ACC112 (cell line): ENCODE data around the gene MYH6.

Experiments
- H2AFZ ChIP-seq: fragments of 200-600 bp; sonication (generic); one replicate; pipeline ENCODE4 v1.6.0; 2017; ENCODE audit warnings: antibody characterized with exemption, low read length; ENCODE audit not compliant: unreplicated experiment
- H3K27ac ChIP-seq: fragments of 200-600 bp; sonication (generic); 2 replicates; pipeline ENCODE4 v1.5.1; 2014; ENCODE audit warnings: low read depth, mild to moderate bottlenecking, antibody characterized with exemption, low read length, moderate library complexity
- H3K27me3 ChIP-seq: fragments of 200-600 bp; sonication (generic); 2 replicates; pipeline ENCODE4 v1.6.1; 2014; ENCODE audit warnings: mild to moderate bottlenecking, antibody characterized with exemption, low read length, moderate library complexity, mixed read lengths; ENCODE audit not compliant: insufficient read depth
- H3K36me3 ChIP-seq: fragments of 200-600 bp; sonication (generic); 2 replicates; pipeline ENCODE4 v1.6.1; 2016; ENCODE audit warnings: mild to moderate bottlenecking, antibody characterized with exemption, low read length, moderate library complexity, mixed read lengths; ENCODE audit not compliant: insufficient read depth
- H3K4me1 ChIP-seq: fragments of 200-600 bp; sonication (generic); one replicate; pipeline ENCODE4 v1.6.1; 2016; ENCODE audit warnings: low read length, mixed read lengths; ENCODE audit not compliant: insufficient read depth, unreplicated experiment, control insufficient read depth
- H3K4me3 ChIP-seq: fragments of 200-600 bp; sonication (generic); 2 replicates; pipeline ENCODE4 v1.5.1; 2014; ENCODE audit warnings: mild to moderate bottlenecking, low read depth, low read length
- H3K79me2 ChIP-seq: fragments of 200-600 bp; sonication (generic); one replicate; pipeline ENCODE4 v1.6.0; 2016; ENCODE audit warnings: low read length; ENCODE audit not compliant: control insufficient read depth, unreplicated experiment, insufficient read depth

Gene MYH6

DNA sequence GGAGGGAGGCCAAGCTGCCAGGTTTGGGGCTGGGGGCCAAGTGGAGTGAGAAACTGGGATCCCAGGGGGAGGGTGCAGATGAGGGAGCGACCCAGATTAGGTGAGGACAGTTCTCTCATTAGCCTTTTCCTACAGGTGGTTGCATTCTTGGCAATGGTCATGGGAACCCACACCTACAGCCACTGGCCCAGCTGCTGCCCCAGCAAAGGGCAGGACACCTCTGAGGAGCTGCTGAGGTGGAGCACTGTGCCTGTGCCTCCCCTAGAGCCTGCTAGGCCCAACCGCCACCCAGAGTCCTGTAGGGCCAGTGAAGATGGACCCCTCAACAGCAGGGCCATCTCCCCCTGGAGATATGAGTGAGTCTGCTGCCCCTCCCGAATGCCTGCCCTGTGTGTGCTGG lies 35.0 kb downstream of the MYH6 start:
- H3K79me2 ChIP-seq = no peaks in the 10 kb centered on the region
- H3K27ac ChIP-seq = no peak overlapping the region
- no peaks in the 10 kb centered on the region for H3K36me3 ChIP-seq
- no peak overlapping the region for H3K4me3 ChIP-seq
- no peak overlapping the region for H2AFZ ChIP-seq
- peaks cover 22% of the 10 kb centered on the region for H3K27me3 ChIP-seq
- H3K4me1 ChIP-seq = no peaks in the 10 kb centered on the region

DNA sequence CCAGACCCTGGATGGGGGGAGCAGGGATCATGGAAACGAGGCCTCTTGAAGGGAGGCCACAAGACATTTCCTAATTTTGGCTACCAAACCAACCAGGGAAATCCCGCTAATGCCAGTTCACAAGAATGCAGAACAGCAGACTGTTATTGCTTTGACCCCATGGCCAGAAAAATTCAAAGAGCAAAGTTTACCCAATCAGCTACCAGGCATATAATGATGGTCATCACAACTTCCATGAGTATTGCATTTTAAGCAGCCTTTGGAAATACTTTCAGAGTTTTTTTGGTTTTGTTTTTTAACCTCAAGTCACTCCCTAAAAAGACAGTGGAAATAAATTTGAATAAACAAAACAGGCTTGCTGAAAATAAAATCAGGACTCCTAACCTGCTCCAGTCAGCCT lies 35.6 kb downstream of the MYH6 start, which contains the start of gene IL25:
Gene IL25 (plus strand): TSS at position 301 of the 400 bp plus-strand sequence.
- Histone ChIP-seq H3K36me3 (no peaks in the 10 kb centered on the region), H3K4me1 (no peaks in the 10 kb centered on the region), H3K27ac (no peak within 1 kb of the TSS), H3K4me3 (no peak within 1 kb of the TSS), H3K27me3 (peaks cover 22% of the 10 kb centered on the region), H3K79me2 (no peaks in the 10 kb centered on the region), H2AFZ (no peak within 1 kb of the TSS)

DNA sequence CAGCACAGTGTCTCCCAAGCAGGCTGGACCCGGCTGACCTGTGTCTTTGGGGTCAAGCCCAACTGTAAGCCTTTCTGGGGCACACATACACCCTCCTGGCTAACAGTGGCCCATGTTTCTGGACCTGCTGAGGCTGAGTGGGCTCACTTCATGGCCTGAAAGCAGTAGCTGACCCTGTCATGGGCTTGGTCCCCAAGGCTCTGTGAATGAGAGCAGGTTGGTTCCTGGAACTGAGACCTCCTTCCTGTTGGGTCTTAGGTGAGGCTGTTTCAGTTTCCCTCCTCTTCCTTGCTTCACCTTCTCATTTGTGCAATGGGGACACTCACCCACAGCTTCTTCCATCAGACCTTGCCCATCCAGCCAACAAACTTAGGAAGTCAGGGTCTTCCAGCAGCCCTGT lies 36.2 kb downstream of the MYH6 start:
- Histone ChIP-seq H3K36me3 (no peaks in the 10 kb centered on the region), H3K27me3 (peaks cover 22% of the 10 kb centered on the region), H3K27ac (no peak overlapping the region), H2AFZ (no peak overlapping the region), H3K4me1 (peaks cover under 1% of the 10 kb centered on the region), H3K4me3 (no peak overlapping the region), H3K79me2 (no peaks in the 10 kb centered on the region)

DNA sequence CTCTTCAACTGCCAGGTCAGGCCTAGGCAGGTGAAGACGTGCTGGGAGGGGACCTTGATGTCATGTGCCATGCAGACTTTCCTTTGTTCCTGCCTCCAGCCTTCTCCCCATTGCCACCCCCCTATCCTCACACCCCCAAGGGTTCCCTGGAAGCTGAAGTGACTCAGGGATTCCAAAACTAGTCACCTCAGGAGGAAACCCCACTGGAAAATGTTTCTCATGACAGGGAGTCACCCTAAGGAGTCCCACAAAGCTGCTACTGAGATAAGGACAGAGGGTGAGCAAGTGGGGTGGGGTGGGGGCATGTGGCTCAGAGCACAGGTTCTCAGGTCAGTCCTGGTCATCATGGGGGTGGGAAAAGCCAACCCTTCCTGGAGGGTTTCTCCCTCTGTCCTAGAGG lies 37.9 kb downstream of the MYH6 start:
- Histone ChIP-seq H3K27ac (no peak overlapping the region), H3K4me3 (no peak overlapping the region), H2AFZ (no peak overlapping the region), H3K36me3 (no peaks in the 10 kb centered on the region), H3K27me3 (peaks cover 22% of the 10 kb centered on the region), H3K4me1 (peaks cover 5% of the 10 kb centered on the region), H3K79me2 (no peaks in the 10 kb centered on the region)

DNA sequence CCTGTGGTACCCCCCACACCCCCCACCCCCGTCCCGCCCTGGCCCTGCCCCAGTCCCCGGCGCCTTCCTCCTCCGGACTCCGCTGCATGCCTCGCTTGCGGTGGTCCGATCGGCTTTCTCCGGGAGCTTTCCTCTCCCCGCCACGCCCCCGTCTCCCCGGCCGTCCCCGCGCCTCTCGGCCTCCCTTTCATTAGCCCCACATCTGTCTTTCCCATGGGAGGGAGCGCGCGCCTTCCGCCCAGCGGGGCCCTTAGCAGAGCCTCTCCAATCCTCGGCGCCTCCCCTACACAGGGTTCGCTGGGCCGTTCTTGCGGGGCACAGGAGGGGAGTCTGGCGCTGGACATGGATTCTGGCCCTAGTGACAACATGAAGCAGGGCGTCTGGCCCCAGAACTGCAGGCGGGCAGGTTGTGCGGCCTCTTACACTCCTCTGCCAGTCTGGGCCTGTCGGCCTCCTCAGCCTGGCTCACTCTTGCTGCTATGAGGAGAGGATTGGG lies 41.6 kb downstream of the MYH6 start:
- no peak overlapping the region for H3K27ac ChIP-seq
- no peaks in the 10 kb centered on the region for H3K36me3 ChIP-seq
- peaks cover 16% of the 10 kb centered on the region for H3K79me2 ChIP-seq
- H3K4me3 ChIP-seq = peak overlapping the region; percentile 75
- H2AFZ ChIP-seq = peak overlapping the region; percentile 39
- peaks cover 16% of the 10 kb centered on the region for H3K4me1 ChIP-seq
- H3K27me3 ChIP-seq = peaks cover 22% of the 10 kb centered on the region

DNA sequence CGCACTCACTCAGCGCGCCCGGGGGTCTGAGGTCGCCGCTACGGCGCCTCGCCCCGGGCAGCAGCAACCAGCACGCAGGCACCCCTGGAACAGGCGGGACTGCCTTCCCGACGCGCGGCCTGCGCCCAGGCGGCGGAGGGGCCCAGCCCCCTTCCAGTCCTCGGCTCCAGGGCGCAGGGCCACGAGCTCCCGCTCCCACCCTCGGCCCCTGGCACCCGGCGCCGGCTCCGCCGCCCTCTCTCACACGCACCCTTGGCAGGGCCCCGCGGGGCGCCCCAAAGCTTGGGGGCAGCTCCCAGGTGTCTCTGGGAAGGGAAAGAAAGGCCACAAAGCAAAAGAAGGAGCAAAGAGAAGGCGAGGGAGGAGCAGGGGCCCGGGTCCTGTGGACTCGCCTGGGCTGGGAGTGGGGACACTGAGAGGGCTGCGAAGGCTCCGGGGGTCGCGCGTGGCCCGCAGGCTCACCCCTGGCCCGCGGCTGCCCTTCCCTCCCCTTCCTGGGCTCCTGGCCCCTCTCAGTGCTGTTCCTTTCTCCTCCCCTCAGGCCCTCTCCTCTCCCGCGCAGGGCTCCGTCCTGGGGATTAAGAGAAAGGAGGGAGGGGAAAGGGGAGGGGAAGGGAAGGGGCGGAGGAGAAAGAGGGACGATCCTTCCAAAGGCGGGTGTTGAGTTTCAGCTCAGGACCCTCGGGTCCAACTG lies 42.2 kb downstream of the MYH6 start:
- Histone ChIP-seq H3K27ac (peak overlapping the region; percentile 54; the same call in 1 of the 2 replicates), H3K4me1 (peaks cover 16% of the 10 kb centered on the region), H3K79me2 (peaks cover 16% of the 10 kb centered on the region), H3K27me3 (peaks cover 17% of the 10 kb centered on the region), H3K36me3 (no peaks in the 10 kb centered on the region), H2AFZ (peak overlapping the region; percentile 19), H3K4me3 (peak overlapping the region; percentile 75)

DNA sequence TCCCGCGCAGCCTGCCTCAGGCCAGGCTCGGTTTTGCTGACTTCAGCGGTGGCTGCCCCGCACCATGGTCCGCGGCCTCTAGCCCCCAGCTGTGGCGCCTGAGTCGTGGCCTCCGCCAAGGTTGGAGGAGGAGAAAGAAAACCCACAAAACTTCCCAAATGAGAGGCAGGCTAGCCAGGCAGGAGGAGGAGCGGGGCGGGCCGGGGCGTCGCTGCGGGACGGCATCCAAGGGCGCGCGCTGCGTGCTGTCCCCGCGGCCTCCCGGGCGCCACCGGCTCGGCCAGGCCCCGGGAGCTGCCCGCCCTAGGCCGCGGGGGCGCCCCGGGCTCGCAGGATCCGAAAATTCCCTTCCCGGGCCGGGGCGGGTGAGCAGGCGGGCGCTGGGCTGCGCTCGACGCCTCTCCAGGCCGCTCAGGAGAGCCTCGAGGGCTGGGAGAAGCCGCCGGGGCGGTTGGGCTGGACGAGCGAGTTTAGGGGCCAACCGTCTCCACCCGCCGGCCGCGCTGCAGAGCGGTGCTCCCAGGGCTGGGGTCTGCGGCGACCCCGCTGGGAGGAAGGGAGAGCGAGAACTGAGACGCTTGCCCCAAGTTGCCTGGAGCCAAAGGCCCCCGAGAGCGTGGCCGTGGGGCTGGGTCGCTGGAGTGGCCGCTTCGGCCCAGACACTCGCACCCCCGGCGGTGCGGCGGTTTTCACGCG lies 42.9 kb downstream of the MYH6 start, which contains the start of gene EFS:
Gene EFS (minus strand): TSS at position 137 of the 696 bp plus-strand sequence. CDS start 147 bp downstream, outside the sequence.
- H3K79me2 ChIP-seq = peaks cover 16% of the 10 kb centered on the region
- peak within 1 kb of the TSS; percentile 54 for H3K27ac ChIP-seq
- H3K4me3 ChIP-seq = peak within 1 kb of the TSS; percentile 75
- H3K27me3 ChIP-seq = peaks cover 12% of the 10 kb centered on the region
- H2AFZ ChIP-seq = peak within 1 kb of the TSS; percentile 19
- peaks cover 16% of the 10 kb centered on the region for H3K4me1 ChIP-seq
- H3K36me3 ChIP-seq = no peaks in the 10 kb centered on the region

DNA sequence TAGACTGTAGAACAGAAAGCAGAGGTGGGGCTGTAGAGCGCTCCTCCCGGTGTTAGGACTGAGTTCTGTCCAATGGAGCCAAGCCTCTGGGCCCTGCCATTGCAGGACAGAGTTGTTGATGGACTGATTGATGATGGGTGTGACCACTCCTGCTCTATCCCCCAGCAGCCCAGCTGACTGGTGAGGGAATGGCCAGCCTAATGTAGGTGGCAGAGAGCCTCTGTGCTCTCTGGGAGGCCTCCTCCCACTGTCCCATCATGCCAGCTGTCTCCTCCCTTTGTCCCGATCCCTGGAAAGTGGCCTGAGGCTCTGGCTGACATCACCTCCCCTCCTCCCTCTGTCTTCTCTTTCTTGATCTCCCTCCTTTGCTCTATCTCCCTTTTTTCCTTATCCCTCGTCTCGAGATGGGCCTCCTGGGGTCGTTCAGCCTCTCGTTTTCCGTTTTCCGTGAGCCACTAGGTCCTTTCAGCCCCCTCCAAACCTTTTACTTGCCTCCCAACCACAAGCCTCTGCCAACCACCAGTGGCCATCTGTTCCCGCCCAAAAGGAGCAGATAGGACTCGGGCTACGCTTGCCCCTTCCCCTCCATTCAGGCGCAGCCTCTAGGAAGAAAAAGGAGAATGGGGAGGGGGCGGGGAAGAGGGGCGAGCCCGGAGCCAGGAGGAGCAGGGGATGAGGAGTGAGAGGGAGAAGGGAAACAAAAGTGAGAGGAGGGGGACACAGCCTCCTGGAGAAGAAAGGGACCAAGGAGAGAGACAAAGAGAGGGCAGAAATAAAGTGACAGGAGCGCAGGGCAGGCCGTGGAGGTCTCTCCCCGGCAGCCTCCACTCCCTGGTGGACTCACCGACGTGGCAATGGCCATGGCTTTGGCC lies 43.7 kb downstream of the MYH6 start:
- Histone ChIP-seq H3K27me3 (peaks cover 9% of the 10 kb centered on the region), H3K36me3 (no peaks in the 10 kb centered on the region), H3K79me2 (peaks cover 16% of the 10 kb centered on the region), H3K27ac (peak overlapping the region; percentile 54), H3K4me3 (peak overlapping the region; percentile 75), H2AFZ (peak overlapping the region; percentile 19), H3K4me1 (peaks cover 16% of the 10 kb centered on the region)

DNA sequence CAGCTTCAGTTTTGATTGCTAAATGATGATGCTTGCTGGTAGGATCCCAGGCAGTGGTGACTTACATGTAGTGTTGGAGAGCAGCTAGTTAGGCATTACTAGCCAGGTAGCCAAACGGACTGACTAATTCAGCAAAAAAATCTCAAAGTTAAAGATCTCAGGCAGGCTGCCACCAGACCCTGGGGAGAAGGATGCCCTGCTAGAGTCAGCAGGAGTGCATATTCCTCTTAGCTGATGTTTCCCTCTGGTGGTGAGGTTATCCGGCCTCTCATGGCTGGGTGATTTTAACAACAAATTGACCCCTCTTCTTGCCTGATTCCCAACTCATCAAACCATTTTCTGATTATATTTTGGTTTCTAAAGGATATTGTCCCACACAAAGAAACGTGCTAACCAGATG lies 45.9 kb downstream of the MYH6 start:
- peaks cover 16% of the 10 kb centered on the region for H3K4me1 ChIP-seq
- peaks cover 16% of the 10 kb centered on the region for H3K79me2 ChIP-seq
- H2AFZ ChIP-seq = no peak overlapping the region
- H3K27me3 ChIP-seq = no peaks in the 10 kb centered on the region
- H3K4me3 ChIP-seq = no peak overlapping the region
- H3K36me3 ChIP-seq = no peaks in the 10 kb centered on the region
- peak overlapping the region; percentile 74; the same call in 1 of the 2 replicates for H3K27ac ChIP-seq

DNA sequence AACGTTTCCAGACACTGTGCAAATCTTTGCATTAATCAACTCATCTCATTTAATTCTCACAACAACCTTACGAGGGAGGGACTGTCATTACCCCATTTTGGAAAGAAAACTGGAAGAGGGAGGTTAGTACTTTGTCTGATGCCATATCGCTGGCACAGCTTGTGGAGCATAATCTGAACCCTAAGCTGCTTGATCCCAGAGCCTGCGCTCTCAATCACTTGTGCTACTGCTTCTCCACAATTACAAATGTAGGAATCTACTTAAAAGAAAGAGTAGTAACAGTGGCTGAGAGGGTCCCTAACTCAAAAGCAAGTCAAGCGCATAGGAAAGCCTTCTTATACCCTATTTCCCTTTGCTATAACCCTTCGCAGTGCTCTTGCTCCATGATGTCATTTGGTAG lies 46.3 kb downstream of the MYH6 start:
- H3K4me3 ChIP-seq = no peak overlapping the region
- H3K27ac ChIP-seq = peak overlapping the region; percentile 74
- peaks cover 16% of the 10 kb centered on the region for H3K79me2 ChIP-seq
- H3K27me3 ChIP-seq = no peaks in the 10 kb centered on the region
- peaks cover 15% of the 10 kb centered on the region for H3K4me1 ChIP-seq
- H2AFZ ChIP-seq = no peak overlapping the region
- no peaks in the 10 kb centered on the region for H3K36me3 ChIP-seq
